ENCODE measurements around the gene EXOC4.
A peak's percentile ranks its signal among the peaks of the same experiment; 100 is the strongest.
"Not testable (repeated sequence)": the region's sequence is repeated elsewhere in the genome, so short reads cannot be mapped to it uniquely, and the experiment has no call there.

The EXOC4 gene

DNA sequence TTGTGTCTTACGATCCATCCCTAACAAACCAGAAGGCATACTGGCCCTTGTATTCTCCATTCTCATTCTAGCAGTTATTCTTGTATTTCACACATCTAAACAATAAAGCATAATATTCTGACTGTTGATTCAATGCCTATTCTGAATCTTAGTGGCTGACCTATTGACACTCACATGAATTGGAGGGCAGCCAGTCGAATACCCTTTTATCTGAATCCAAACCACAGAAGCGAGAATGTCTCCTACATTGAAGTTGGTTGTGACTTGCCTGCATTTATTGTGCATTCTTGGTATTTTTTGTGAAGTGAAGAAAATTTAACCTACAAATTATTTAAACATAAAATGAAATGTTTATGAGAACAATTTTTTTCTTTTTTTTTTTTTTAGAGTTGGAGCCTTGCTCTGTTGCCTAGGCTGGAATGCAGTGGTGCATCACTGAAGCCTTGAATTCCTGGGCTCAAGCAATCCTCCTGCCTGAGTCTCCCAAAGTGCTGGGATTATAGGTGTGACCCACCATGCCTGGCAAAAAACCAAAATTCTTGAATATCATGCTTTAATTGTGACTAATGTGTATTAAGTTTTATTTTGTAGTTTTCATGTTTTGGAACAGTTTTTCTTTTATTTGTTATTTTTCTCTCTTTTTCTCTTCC lies 22.7 kb downstream of the EXOC4 start:
- no peak for DNase-seq

- not testable (repeated sequence) for DNase-seq
These were observed 26.1 kb downstream of the EXOC4 start for GRCh38 chr7:133278975-133279374.

DNA sequence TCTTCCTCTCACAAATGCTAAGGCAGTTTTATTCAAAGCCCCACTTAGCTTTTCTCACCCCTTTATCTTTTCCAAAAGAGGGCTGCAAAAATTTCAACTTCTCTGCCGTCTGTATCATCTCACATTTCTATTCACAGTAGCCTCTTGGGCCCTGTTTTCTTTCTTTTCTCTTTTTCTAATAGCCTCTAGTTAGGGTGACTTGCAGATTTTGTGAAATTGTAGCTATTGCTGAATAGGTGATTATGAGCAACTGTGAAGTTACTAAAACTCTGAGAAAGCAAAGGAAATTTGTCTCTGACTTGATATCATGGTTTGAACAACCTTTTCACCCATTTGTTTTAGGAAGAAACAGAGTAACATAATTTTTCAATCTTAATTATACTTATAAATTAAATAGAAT lies 29.2 kb downstream of the EXOC4 start:
- no peak for DNase-seq

GRCh38 chr7:133284092-133284491 lies 31.2 kb downstream of the EXOC4 start:
- no peak for DNase-seq

DNA sequence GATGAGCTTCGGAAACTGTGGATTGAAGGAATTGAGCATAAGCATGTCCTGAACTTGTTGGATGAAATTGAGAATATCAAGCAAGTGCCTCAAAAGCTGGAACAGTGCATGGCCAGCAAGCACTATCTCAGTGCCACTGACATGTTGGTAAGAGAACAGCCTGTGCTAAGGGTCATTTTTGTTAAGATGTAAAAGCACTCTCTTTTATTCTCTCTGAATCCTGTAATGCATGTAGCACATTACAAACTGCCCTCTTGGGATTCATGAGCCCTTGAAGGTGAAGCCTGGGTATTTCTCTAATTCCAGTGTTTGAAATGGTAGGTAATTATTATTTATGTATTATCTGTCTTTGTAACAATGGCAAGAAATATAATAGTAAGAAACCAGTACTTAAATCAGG lies 36.1 kb downstream of the EXOC4 start:
- DNase-seq, result no peak

DNA sequence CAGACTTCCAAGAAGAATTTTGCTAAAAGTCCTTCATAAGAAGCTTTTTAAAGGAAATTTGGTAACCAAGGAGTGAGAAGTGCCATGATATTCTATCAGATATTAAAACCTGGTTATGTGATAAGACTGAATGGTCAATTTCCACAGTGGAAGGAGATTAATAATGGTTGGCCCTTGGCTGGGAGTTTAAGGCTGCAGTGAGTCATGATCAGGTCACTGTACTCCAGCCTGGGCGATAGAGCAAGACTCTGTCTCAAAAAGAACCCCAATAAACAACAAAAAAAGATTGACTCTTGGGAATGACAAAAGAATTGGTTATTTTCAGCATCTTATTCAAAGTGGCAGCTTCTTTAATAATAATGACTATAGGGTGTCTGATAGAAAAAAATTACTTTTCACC lies 37.2 kb downstream of the EXOC4 start:
- no peak for DNase-seq

GRCh38 chr7:133290676-133291333 lies 37.9 kb downstream of the EXOC4 start:
- no peak for DNase-seq

DNA sequence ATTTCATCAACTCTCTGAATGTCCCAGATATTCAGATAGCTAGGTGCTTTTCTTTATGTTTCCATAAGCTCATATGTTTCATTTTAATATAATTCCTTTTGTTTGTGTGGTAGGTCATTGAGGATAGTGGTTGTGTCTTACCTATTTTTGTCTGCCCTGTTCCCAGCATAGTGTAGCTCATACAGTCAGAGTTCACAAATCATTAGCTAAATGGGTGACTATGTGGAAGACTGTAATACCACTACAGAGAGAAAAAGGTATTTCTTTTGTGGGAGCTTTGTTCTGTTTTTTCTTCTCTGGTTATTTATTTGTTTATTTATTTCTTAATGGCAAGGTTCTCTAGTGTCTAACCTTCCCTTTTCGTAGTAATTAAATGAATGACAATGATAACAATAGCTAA lies 39.8 kb downstream of the EXOC4 start:
- DNase-seq, result no peak

GRCh38 chr7:133293384-133294160 lies 40.7 kb downstream of the EXOC4 start:
- DNase-seq, result peak; percentile 3

DNA sequence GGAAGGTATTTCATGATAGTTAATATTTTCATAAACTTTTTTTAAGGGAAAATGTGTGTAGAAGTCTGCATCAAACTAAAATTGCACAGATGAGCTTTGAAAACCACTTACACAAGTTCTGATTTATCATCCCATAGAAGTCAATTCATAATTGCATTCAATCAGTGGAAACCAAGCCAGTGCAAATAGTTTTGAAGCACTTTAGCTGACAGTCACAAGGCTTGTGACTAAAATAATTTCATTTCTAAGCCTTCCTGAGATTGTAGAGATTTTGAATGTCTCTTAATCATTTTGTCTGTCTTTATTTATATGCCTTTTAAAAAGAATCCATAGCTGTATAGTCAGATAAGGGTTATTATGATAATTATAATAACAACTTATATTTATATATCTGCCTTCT lies 41.4 kb downstream of the EXOC4 start:
- no peak for DNase-seq

DNA sequence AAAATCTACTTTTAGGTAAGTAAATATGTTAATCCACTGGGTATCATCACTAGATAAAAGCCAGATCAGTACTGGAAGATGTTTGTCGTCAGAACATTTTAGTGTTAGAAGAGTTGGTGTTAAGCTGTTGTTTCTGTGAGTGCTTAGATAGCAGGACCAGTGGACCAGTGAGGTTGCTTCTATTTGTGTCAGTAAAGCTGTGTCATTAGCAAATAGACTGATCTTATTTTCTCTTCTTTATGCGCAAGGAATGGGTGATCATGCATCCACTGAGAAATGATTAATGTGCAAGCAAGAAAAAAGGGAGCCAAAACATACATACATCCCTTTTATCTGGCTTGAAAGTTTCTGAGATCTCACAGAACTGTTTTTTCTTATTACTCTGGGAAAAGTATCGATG lies 42.6 kb downstream of the EXOC4 start:
- DNase-seq, result no peak

- no peak for DNase-seq
These were observed 44.2 kb downstream of the EXOC4 start for GRCh38 chr7:133297093-133297492.

- DNase-seq, result no peak
These were observed 45.2 kb downstream of the EXOC4 start for GRCh38 chr7:133298080-133298479.

- no peak for DNase-seq
These were observed 46.8 kb downstream of the EXOC4 start for GRCh38 chr7:133299676-133300075.

DNA sequence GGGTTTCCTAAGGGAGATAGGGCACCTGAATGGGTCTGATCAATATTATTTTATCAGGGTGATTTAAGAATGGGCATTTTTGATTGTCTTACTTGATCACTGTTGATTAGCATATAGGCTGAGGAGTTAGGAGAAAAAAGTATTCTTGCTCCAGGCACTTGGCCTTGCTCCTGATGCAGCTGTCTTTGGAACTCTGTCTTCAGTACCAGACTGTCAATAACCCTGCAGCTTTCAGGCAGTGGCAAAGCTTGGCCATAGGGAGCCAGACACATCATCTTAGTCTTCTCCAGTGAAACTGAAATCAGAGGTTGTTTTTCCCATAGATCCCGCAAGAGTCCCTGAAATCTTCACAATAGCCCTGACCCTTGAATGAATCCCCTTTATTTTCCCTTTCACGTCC lies 47.2 kb downstream of the EXOC4 start:
- no peak for DNase-seq

- no peak for DNase-seq
These were observed 47.9 kb downstream of the EXOC4 start for GRCh38 chr7:133300811-133301210.

GRCh38 chr7:133301444-133301843 lies 48.6 kb downstream of the EXOC4 start:
- no peak for DNase-seq

GRCh38 chr7:133303372-133303771 lies 50.5 kb downstream of the EXOC4 start:
- no peak for DNase-seq

- DNase-seq, result no peak
These were observed 51.1 kb downstream of the EXOC4 start for GRCh38 chr7:133303931-133304330.

GRCh38 chr7:133309333-133309732 lies 56.5 kb downstream of the EXOC4 start:
- DNase-seq, result no peak

DNA sequence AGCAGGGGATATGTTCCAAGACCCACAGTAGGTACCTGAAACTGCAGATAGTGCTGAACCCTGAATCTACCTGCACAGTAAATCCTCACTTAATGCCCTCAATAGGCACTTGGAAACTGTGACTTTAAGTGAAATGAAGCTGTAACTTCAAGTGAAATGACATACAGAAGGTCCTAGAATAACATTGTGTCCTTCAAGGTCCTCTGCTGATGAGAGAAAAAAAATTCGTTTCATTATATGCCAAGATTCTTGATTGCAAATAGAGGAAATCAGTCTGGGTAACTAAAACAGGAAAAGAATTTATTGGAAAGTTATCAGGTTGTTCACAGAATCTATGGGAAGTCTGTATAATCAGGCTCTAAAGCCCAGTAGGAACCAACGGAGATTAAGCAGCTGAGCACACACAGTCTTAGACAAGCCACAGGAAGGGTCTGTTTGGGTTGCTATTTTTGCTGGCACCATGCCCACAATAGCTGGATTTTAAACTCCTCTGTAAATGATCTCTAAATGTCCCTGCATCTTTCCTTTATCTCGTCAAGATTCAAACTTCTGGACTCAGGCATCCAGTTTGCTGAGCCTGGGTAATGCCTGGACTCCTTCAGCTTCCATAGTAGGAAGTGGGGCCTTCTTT lies 57.5 kb downstream of the EXOC4 start:
- DNase-seq, result peak; percentile 58

GRCh38 chr7:133313575-133313974 lies 60.7 kb downstream of the EXOC4 start:
- no peak for DNase-seq

DNA sequence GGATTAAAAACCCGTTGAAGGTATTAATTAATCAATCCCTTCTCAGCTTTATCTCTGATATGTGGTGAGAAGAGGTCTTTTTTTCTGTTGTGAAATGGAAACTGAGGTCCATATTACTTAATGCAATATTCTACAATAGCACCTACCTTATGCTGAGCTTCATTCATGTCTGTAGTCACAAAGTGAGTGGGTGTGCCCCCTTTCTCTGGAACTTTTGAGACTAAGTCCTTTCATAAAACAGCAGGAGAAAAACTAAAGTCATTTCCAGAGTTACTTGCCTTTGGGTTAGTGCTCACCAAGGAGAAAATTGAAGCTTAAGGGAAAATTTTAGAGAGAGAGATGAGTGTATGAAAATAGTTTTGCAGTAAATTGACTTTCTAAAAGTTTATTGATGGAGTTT lies 61.2 kb downstream of the EXOC4 start:
- no peak for DNase-seq

Data from NCI-H2029 (cell line).